HG02642 (cell line): Measurements from ENCODE around the gene HECW1.
"Not testable (repeated sequence)": the region's sequence is repeated elsewhere in the genome, so short reads cannot be mapped to it uniquely, and the experiment has no call there.

ENCODE experiments used
- ATAC-seq: cut with Tn5 transposase; IDR thresholded peaks from one replicate; pipeline ENCODE4 v1.9.1; 2021; ENCODE audit warnings: mild to moderate bottlenecking; ENCODE audit not compliant: unreplicated experiment, poor library complexity

The HECW1 gene

DNA sequence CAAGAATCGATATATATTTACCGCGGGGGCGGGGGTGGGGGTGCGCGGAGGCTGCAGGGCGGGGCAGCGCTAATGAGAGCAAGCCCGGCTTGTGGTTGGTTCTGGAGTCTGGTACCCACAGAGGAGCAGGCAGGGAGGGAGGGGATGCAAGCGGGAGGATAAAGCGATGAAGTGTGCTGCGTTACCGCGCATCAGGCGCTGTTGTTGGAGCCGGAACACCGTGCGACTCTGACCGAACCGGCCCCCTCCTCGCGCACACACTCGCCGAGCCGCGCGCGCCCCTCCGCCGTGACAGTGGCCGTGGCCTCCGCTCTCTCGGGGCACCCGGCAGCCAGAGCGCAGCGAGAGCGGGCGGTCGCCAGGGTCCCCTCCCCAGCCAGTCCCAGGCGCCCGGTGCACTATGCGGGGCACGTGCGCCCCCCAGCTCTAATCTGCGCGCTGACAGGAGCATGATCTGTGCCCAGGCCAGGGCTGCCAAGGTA, at the start of gene HECW1:
Gene HECW1, plus strand, starts transcription at position 189 of the 482 bp plus-strand sequence. CDS start 131,259 bp downstream, outside the sequence.
- no peak for ATAC-seq

DNA sequence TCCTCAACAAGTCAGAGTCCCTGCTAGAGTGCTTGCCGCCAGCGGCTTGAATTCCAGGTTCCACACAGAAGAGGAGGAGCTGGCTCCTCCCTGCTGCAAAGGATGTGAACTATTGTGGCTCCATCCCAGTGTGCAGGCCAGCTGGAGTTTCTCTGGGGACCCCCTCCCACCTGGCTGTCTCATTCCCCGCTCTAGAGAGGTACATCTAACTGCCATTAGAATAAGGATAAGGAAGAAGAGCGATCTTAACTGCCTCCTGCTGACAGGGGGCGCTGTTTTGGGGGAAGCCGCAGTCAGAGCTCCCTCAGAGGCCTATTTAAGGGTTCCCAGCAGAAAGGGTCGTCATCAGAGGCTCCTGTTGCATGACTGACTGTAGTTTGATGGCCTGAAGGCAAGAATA, 40.8 kb upstream of the HECW1 start:
- no peak for ATAC-seq

DNA sequence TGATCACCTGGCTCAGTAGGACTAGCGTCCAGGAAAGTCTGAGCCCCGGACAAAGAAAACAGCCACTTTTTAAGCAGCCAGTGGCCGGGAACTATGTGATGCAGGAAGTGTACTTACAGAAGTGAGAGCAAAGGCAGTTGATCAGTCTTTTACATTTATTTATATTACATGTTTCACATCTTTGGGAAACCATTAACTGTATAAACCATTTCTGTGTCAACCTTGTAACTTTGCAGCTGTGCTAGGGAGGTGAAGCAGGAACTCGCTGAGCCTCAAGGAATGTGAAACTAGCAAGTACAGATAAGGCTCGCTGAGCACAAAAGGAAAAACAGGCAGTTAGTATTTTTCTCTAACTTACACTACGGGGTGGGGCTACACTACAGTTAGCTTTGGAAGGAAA, 39.9 kb upstream of the HECW1 start:
- peak; percentile 49 for ATAC-seq

DNA sequence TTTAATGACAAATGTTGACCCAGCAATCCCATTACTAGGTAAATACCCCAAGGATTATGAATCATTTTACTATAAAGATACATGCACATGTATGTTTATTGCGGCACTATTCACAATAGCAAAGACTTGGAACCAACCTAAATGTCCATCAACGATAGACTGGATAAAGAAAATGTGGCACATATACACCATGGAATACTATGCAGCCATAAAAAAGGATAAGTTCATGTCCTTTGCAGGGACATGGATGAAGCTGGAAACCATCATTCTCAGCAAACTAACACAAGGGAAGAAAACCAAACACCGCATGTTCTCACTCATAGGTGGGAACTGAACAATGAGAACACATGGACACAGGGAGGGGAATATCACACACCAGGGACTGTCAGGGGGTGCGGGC, 38.6 kb upstream of the HECW1 start:
- ATAC-seq, result not testable (repeated sequence)

DNA sequence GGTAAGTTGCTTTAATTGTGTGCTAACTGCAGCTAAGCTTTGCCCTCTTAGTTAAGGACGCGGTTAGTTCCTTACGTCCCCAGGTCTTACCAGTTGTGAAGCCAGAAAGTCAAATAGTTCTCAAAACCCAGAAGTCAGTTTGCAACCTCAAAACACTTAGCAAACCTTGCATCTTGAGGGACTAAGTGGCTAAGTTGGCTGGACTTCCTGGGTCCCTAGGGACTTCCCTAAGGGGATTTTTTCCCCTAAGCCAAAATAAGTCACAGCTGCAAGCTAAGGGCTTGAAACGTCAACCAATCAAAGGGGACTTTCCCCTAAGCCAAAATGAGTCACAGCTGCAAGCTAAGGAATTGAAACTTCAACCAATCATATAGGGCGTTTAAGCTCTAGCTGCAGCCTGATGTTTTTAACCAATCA, 36.2 kb upstream of the HECW1 start:
- peak; percentile 50 for ATAC-seq

DNA sequence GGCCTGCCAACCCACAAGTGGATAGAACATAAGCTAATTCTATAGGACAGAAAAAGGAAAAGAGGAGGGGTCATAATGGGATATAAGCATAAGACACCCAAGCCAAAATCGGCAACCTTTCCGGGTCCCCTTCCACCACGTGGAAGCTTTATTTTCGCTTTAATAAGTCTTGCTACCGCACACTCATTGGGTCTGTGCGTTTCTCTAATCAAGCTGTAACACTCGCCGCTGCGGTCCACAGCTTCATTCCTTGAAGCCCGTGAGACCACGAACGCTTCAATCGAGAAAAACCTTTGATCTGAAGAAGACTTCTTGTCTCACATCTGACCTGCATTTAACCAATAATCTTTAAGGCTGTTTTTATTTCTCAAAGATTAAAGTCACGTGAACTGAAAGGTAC, 35.8 kb upstream of the HECW1 start:
- ATAC-seq, result no peak

DNA sequence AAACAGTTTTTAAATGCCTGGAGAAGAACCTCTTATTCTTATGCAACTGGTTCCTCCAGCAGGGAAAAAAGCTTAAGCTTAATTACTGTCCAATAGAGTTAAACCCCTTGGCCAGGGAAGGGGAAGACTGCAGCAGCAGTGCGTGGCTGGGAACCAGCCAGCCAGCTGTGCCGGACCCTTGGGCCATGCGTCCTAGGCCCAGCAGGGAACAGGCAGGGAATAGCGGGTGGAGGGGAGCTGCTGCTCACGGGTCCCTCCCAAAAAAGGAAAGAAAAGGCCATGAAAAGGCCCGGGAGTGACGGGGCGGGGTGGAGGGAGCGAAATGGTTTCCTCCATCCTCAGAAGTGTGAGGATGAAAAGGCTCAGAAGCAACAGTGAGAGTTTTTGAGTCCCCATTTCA, 35.2 kb upstream of the HECW1 start:
- no peak for ATAC-seq

DNA sequence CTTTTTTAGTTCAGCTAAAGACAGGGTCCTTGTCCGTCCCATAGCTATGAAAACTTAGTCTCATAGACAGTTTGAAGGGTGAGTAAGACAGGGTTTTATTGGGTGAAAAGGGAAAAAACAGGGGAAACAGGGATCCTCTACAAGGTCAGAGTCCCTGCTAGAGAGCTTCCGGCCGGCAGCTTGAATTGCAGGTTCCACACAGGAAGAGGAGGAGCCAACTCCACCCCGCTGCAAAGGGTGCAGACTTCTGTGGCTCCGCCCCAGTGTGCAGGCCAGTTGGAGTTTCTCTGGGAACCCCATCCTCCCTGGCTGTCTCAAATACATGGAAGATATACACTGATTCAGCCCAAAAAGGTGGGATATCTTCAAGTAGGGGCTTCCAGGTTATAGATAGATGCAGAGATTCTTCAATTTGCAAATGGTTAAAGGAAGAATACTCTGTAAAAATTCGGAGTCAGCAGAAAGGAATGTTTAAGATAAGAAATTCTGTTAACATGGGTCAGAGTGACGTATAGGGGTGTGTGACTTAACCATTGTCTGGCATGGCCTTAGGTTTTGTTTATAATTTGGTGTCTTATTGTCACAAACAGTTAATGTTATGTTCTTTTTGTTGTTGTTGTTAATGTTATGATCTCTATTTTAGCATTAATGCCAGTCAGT, 34.6 kb upstream of the HECW1 start:
- ATAC-seq, result no peak

DNA sequence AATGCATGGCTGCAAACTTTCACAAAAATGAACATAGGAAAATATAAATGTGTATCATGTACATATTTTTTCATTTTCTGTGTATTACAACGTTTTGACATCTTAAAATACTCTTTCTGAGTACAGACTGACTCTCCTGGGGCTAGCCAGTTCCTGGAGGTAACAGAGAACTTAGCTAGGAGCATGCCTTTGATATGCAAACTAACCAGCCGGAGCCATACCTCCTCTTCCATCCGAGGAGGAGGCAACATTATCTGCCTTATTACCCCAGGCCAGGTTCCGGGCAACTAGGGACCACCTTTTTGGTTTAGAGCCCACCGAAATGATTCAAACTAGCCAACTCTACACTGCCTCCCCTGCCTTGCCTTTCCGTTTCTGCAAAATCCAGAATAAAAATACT, 33.7 kb upstream of the HECW1 start:
- no peak for ATAC-seq

DNA sequence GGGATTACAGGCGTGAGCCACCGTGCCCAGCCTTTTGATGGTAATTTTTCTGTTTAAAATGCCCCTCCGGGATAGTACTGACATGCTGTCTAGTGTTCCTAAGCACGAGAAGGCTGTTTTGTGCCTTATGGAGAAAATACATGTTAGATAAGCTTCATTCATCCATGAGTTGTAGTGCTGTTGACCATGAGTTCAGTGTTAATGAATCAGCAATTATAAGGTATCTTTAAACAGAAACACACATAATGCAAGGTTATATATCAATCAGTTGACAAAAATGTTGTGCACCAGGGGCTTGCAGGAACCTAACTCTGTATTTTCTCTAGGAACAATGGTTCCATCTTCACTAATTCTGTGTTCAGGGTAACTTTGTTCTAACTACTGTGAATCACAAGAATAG, 30.8 kb upstream of the HECW1 start:
- no peak for ATAC-seq

DNA sequence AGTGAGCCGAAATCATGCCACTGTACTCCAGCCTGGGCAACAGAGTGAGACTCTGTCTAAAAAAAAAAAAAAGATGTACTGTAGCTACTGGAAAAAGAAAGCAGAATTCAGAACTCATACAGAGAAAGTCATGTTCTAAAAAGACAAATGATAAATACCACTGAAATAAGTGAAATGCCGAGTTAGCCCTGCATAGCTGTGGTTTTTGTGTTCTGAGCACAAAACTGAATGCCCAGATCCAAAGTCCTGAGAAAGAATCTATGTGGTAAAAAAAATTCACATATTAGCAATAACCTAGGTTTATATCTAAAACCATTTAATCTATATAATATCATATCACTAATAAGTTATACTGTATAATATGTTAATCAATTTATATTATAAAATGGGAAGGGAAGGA, 29.3 kb upstream of the HECW1 start:
- ATAC-seq, result no peak

DNA sequence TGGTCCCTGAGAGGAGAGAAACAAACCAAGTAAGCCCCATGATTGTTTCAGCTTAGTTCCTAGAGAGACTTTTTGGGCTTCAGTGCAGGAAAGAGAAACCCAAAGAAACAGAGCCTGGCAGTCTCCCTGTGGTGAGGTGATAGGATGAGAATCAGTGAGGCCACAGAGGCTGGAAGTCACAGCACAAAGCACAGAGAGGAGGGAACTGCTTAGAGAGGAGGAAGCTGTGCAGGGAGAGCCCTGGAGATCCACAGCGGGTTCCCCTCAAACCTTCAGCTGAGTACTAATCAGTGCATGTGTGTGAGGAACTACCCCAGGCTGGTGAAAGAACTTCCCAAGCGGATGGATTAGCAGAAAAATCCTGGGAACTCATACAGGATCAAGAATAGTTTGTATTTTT, 27.4 kb upstream of the HECW1 start:
- no peak for ATAC-seq

DNA sequence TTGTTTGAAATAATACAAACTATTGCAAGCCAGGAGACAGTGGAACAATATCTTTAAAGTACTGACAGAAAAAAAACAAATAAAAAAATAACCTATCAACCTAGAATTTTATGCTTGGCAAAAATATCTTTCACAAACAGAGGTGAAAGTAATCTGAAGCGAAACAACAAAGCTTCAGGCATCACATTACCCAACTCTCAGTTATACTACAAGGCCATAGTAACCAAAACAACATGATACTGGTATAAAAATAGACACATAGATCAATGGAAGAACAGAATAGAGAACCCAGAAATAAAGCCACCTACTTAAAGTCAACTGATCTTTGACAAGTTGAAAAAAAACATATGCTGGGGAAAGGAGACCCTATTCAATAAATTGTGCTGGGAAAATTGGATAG, 26.5 kb upstream of the HECW1 start:
- ATAC-seq, result no peak

DNA sequence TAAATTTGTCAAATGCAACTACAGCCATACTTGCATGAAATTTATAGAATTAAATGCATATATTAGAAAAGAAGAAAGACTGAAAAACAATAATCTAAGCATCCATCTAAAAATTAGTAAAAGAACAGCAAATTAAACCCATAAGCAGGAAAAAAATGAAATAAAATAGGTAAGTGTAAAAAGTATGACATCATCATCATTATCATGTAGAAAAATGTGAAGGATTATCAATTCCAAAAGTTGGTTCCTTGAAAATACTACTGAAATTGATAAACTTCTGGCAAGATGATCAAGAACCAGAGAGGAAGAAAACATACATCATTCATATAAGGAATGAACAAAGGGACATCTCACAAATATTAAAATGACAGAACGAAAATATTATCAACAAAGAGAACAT, 19.6 kb upstream of the HECW1 start:
- ATAC-seq, result no peak

DNA sequence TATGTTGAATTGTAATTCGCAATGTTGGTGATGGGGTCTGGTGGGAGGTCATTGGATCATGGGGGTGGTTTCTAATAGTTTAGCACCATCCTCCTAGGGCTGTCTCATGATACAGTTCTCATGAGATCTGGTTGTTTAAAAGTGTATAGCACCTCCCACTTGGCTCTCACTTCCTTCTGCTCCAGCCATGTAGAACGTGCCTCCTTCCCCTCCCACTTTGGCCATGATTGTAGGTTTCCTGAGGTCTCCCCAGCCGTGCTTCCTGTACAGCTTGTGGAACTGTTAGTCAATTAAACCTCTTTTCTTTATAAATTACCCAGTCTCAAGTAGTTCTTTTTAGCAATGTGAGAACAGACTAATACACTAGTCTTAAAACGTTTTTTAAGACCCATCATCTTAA, 15.6 kb upstream of the HECW1 start:
- ATAC-seq, result no peak

DNA sequence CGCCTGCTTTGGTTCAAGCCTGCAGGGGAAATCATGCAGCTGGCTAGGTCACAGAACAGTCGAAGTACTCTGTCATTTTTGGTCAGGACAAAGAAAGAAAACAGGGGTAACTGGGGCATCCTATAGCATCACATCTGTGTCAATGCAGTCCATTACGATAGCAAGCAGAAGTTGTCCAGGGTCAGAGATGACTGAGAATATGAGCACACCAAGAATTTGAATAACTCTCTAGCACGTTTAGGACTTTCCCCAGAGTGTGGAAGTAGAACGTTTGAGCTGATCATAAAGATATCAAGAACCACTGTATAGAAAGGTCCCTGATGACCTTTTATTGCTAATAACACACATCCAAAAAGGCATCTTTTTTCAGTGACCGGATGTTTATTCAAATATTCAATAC, 12.7 kb upstream of the HECW1 start:
- no peak for ATAC-seq

DNA sequence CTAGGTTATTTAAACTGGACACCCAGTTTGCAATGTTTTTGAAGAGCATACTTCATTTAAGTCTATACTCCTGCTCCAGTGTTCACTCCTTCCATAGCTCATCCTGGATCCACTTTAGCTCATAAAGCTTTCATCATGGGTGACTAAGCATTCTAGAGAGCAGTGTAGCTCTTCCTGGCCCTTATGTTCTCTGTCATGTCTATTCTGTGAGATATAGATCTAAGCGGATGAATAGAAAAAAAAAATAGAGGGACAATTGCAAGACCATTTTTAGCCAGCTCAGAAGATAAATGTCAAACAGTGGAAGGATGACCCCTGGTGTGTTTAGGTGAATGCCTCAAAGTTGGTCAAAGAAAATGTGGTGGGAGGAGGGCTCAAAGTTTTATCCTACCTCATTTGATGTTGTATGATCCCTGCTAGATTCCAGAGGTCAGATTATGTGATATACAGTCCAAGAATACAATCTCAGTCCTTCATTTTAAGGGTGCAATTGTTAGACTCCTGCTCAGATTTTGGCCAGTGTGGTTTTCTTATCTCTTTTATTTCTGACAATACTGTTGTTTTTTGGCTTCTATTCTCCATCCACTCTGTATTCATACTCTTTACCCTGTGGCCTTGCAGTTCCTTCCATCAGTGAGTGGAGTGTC, 7.5 kb upstream of the HECW1 start:
- no peak for ATAC-seq

DNA sequence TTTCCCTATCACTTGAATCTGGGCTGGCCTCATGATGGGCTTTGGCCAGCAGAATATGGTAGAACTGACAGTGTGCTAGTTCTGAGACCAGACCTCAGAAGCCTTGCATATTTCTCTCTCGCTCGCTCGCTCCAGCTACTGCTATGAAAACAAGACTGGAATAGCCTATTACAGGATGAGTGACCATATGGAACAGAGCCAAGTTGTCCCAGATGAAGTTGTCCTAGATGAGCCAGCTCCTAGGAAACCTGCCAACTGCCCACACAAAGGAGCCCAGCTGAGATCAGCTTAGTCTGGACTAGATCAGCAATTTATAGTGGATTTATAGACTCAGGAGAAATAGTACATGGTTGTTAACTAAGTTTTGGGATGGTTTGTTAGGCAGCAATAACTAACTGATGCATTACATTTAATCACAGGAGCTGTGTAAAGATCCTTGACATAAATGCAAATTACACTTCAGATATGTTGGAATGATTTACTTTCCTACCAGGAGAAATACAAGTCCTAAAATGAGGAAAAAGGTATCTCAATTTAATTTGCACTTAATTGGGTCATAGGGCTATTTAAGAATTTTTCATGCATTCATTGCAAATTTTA, 6.8 kb upstream of the HECW1 start:
- no peak for ATAC-seq

DNA sequence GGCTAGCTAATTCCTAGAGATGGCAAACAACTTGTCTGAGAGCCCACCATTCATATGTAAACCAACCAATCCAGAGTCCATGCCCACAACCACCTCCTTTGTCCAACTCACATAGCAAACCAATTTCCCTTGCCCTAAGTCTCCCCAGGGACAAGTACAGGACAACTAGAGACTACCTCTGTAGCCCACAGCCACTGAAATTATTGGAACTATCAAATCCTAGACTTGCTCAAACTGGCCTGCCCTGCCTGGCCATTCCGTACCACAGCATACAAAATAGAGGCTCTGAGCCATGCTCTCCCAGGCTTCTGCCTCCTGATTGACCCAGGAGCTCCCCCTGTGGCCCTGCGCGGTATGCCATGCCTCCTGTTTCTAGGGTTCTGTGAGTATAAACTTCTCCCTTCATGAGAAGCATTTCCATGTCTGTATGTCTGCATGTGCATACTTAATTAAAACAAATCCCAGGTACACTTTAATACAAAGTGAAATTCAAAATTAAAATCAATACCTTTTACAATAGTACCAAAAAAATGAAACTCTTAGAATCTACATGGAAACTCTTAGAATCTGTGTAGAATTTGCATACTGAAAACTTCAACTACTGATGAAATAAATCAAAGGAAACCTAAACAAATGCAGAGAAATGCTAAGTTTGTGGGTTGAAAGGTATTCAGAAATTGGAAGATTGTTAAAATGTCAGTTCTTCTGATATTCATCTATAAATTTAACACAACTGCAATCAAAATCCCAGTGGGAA, 4.0 kb upstream of the HECW1 start:
- ATAC-seq, result peak; percentile 97

DNA sequence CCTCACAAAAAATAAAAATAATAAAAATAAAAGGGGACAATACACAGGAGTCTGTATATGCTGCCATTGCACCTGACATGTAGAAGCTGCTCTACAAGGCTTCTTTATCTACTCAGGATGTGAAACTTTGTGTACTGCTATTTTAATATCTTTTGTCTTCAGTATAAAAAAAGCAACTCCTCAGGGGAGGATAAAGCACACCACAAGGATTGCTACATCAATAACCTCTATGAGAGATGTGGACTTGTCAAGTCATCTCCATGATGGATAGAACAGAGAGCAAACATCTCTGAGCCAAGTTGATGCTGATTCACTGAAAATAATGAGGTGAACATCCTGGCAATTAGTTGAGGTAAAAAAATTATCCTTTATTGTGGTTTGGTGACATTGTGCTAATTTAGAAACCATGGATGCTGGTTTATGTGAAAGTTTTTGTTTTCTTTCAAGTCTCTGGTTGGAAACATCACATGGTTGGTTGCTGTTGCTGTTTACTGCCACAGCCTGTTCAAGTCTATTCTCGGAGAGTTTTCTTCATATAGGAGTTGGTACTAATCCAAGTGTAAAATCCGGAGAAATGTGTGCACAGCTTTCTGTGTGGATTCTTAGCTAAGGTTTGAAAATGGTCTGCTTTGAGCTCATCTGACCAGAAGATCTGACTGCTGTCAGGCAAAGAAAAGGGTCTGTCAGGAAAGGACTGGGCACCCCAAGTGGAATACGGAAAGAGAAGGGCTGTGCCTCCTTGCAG, 1.5 kb upstream of the HECW1 start:
- ATAC-seq, result no peak
